H1 (cell line): ENCODE results near the gene TNS4. TPM values are rescaled to one million over a fixed set of nuclear protein-coding genes. Genes with fewer than 3 reads are reported as not detected.

Experiments
- CTCF ChIA-PET: fragments of 300-600 bp; sonication (Branson Sonifier 250); formaldehyde crosslinking; loops from one replicate; lab custom pipeline; 2021; ENCODE audit not compliant: partially characterized antibody; lab: Charles Lee
- POLR2A ChIA-PET: fragments of 300-600 bp; sonication (Branson Sonifier 250); formaldehyde crosslinking; loops from one replicate; lab custom pipeline; 2021; ENCODE audit warnings: inconsistent platforms; ENCODE audit not compliant: partially characterized antibody; lab: Charles Lee
- DNase-seq, 2 experiments: peaks; one replicate each; pipeline versions ENCODE4 v3.0.0 to v3.0.0-alpha.2; 2010 to 2022; ENCODE audit warnings: low spot score in 2 of 2, low read depth in 1 of 2, mixed read lengths in 1 of 2
- FAIRE-seq: peaks from 2 replicates; lab custom pipeline; 2011; peaks lifted over from hg19 to GRCh38; lab: Jason Lieb, UNC
- H2AFZ ChIP-seq: 2 replicates; pipeline ENCODE4 v1.8.1; 2012; ENCODE audit warnings: low read length, inconsistent platforms
- H2AK5ac ChIP-seq: 2 replicates; pipeline ENCODE4 v1.6.1; 2013; ENCODE audit warnings: low read depth, low read length
- H2BK120ac ChIP-seq: replicated peaks from 2 replicates; pipeline ENCODE3; 2013; ENCODE audit warnings: low read depth, low read length, inconsistent platforms
- H2BK12ac ChIP-seq: 2 replicates; pipeline ENCODE4 v1.6.1; 2013; ENCODE audit warnings: low read depth, low read length
- H2BK15ac ChIP-seq: 2 replicates; pipeline ENCODE4 v1.6.1; 2013; ENCODE audit warnings: low read length
- H2BK20ac ChIP-seq: 2 replicates; pipeline ENCODE4 v1.6.1; 2013; ENCODE audit warnings: low read length
- H2BK5ac ChIP-seq: 2 replicates; pipeline ENCODE4 v1.6.1; 2013; ENCODE audit warnings: low read depth, low read length
- H3K14ac ChIP-seq: 2 replicates; pipeline ENCODE4 v1.6.1; 2013; ENCODE audit warnings: inconsistent platforms; ENCODE audit not compliant: insufficient read length
- H3K18ac ChIP-seq: 2 replicates; pipeline ENCODE4 v1.6.1; 2013; ENCODE audit warnings: low read length; ENCODE audit errors: extremely low read depth
- H3K23ac ChIP-seq: 2 replicates; pipeline ENCODE4 v1.6.1; 2013; ENCODE audit warnings: inconsistent platforms; ENCODE audit not compliant: insufficient read length
- H3K23me2 ChIP-seq: 2 replicates; pipeline ENCODE4 v1.6.1; 2013; ENCODE audit warnings: low read depth, low read length
- H3K27ac ChIP-seq: 2 replicates; pipeline ENCODE4 v1.6.1; 2011; ENCODE audit warnings: low read depth, low read length, inconsistent platforms
- H3K27me3 ChIP-seq, 4 experiments: replicated peaks in 1 of 4; 1 replicate in 1 of 4; 2 replicates in 3 of 4; pipeline versions ENCODE4 v1.6.1 to v1.8.1; 2011 to 2013; ENCODE audit warnings: low read length in 3 of 4, mild to moderate bottlenecking in 3 of 4, inconsistent platforms in 2 of 4, mixed read lengths in 2 of 4, moderate library complexity in 1 of 4; ENCODE audit not compliant: control insufficient read depth in 3 of 4, insufficient read depth in 3 of 4; ENCODE audit errors: extremely low read depth in 1 of 4
- H3K36me3 ChIP-seq, 4 experiments: 2 replicates each; pipeline versions ENCODE4 v1.6.1 to v1.8.1; 2011 to 2013; ENCODE audit warnings: mild to moderate bottlenecking in 4 of 4, low read length in 3 of 4, moderate library complexity in 2 of 4, control low read depth in 1 of 4, inconsistent platforms in 1 of 4; ENCODE audit not compliant: insufficient read depth in 4 of 4, control insufficient read depth in 2 of 4
- H3K4ac ChIP-seq: replicated peaks from 2 replicates; pipeline ENCODE3; 2013; ENCODE audit warnings: low read length, low read depth, mixed read lengths, inconsistent platforms; ENCODE audit not compliant: insufficient read length
- H3K4me1 ChIP-seq, 4 experiments: replicated peaks in 1 of 4; 1 replicate in 1 of 4; 2 replicates in 3 of 4; pipeline versions ENCODE4 v1.6.1 to v1.8.1; 2011 to 2013; ENCODE audit warnings: low read length in 3 of 4, inconsistent platforms in 2 of 4, mixed read lengths in 1 of 4; ENCODE audit not compliant: insufficient read depth in 4 of 4, control insufficient read depth in 3 of 4
- H3K4me2 ChIP-seq, 2 experiments: 2 replicates each; pipeline versions ENCODE4 v1.6.1 to v1.8.1; 2011 to 2013; ENCODE audit warnings: low read depth in 2 of 2, low read length in 2 of 2, control low read depth in 1 of 2, inconsistent platforms in 1 of 2, mild to moderate bottlenecking in 1 of 2; ENCODE audit not compliant: insufficient read depth in 1 of 2
- H3K4me3 ChIP-seq, 4 experiments: fragments of 200-600, 300-600 bp in 1 of 4; sonication (generic), shearing (Covaris generic), sonication (Bioruptor Twin) in 1 of 4; 2 replicates each; pipeline versions ENCODE4 v1.5.1 to v1.8.1; 2011 to 2016; ENCODE audit warnings: low read length in 4 of 4, low read depth in 3 of 4, control low read depth in 2 of 4, inconsistent platforms in 2 of 4, mild to moderate bottlenecking in 2 of 4, mixed read lengths in 1 of 4, moderate library complexity in 1 of 4; ENCODE audit not compliant: insufficient read depth in 2 of 4; ENCODE audit errors: extremely low read depth in 1 of 4
- H3K56ac ChIP-seq: replicated peaks from 2 replicates; pipeline ENCODE3; 2013; ENCODE audit warnings: low read depth, mild to moderate bottlenecking, mixed read lengths, low read length, inconsistent platforms; ENCODE audit not compliant: insufficient read length
- H3K79me1 ChIP-seq: 2 replicates; pipeline ENCODE4 v1.6.1; 2013; ENCODE audit warnings: low read depth, low read length, control low read depth
- H3K79me2 ChIP-seq, 2 experiments: 2 replicates each; pipeline versions ENCODE4 v1.6.1 to v1.8.1; 2012 to 2013; ENCODE audit warnings: low read length in 2 of 2, mild to moderate bottlenecking in 2 of 2, inconsistent platforms in 1 of 2; ENCODE audit not compliant: insufficient read depth in 2 of 2, control insufficient read depth in 1 of 2
- H3K9ac ChIP-seq, 4 experiments: replicated peaks in 1 of 4; 1 replicate in 1 of 4; 2 replicates in 3 of 4; pipeline versions ENCODE4 v1.6.1 to v1.8.1; 2011 to 2013; ENCODE audit warnings: low read depth in 3 of 4, low read length in 3 of 4, control low read depth in 2 of 4, mild to moderate bottlenecking in 2 of 4, moderate library complexity in 2 of 4, inconsistent platforms in 1 of 4; ENCODE audit errors: extremely low read depth in 1 of 4
- H3K9me3 ChIP-seq, 2 experiments: 2 replicates each; pipeline versions ENCODE4 v1.6.1 to v1.8.1; 2012 to 2013; ENCODE audit warnings: mild to moderate bottlenecking in 2 of 2, moderate library complexity in 2 of 2, control low read depth in 1 of 2, inconsistent platforms in 1 of 2, low read depth in 1 of 2, low read length in 1 of 2, mixed read lengths in 1 of 2; ENCODE audit not compliant: insufficient read depth in 2 of 2
- H4K20me1 ChIP-seq, 2 experiments: replicated peaks in 1 of 2; 2 replicates each; pipeline versions ENCODE3 to v1.8.1; 2011 to 2013; ENCODE audit warnings: inconsistent platforms in 2 of 2, low read length in 2 of 2, mild to moderate bottlenecking in 1 of 2; ENCODE audit not compliant: insufficient read depth in 2 of 2, control insufficient read depth in 1 of 2
- H4K5ac ChIP-seq: 2 replicates; pipeline ENCODE4 v1.6.1; 2013; ENCODE audit warnings: low read length, low read depth, mixed read lengths, inconsistent platforms; ENCODE audit not compliant: insufficient read length
- H4K8ac ChIP-seq: 2 replicates; pipeline ENCODE4 v1.8.0; 2013; ENCODE audit warnings: mild to moderate bottlenecking, moderate library complexity, low read length, inconsistent platforms; ENCODE audit not compliant: insufficient read depth; ENCODE audit errors: extremely low read depth
- H4K91ac ChIP-seq: replicated peaks from 2 replicates; pipeline ENCODE3; 2013; ENCODE audit warnings: low read length, mixed read lengths, inconsistent platforms; ENCODE audit not compliant: insufficient read length
- BACH1 ChIP-seq: IDR thresholded peaks from 2 replicates; pipeline ENCODE4 v1.6.1; 2012; ENCODE audit warnings: low read length, improper control_type of control experiment
- CEBPB ChIP-seq: IDR thresholded peaks from 2 replicates; pipeline ENCODE4 v1.6.1; 2012; ENCODE audit warnings: low read depth, low read length
- SAP30 ChIP-seq: fragments of 300-600 bp; sonication (generic); IDR thresholded peaks from 2 replicates; pipeline ENCODE4 v1.7.1; 2012; ENCODE audit warnings: low read length, moderate library complexity, mild to moderate bottlenecking, inconsistent platforms; ENCODE audit not compliant: insufficient read depth, insufficient replicate concordance
- SP2 ChIP-seq: IDR thresholded peaks from 2 replicates; pipeline ENCODE4 v1.6.1; 2012; ENCODE audit warnings: mild to moderate bottlenecking, low read length, inconsistent platforms
- SRF ChIP-seq: IDR thresholded peaks from 2 replicates; pipeline ENCODE4 v1.6.1; 2011; ENCODE audit warnings: mild to moderate bottlenecking, low read depth, low read length, moderate library complexity
- TAF7 ChIP-seq: optimal IDR thresholded peaks from 2 replicates; pipeline ENCODE3; 2011; ENCODE audit warnings: low read depth, mild to moderate bottlenecking, inconsistent platforms, low read length, moderate library complexity, borderline replicate concordance
- TBP ChIP-seq: IDR thresholded peaks from 2 replicates; pipeline ENCODE4 v1.6.1; 2011; ENCODE audit warnings: low read depth, low read length, improper control_type of control experiment
- YY1 ChIP-seq: IDR thresholded peaks from 2 replicates; pipeline ENCODE4 v1.6.1; 2011; ENCODE audit warnings: low read depth, mild to moderate bottlenecking, low read length
- WGBS, 2 experiments: shearing (Covaris generic) in 1 of 2; methylation state at CpG; one replicate each; pipeline versions ENCODE4 v1.1.6 to v1.1.7; 2013 to 2015; ENCODE audit warnings: low lambda C conversion rate in 2 of 2, mixed read lengths in 2 of 2, inconsistent platforms in 1 of 2, low coverage in 1 of 2, missing lambda C conversion rate in 1 of 2; ENCODE audit not compliant: insufficient replicate concordance in 2 of 2, insufficient coverage in 1 of 2, insufficient read length in 1 of 2; ENCODE audit errors: extremely low coverage in 1 of 2, missing lambda C conversion rate in 1 of 2; 5-methylcytosine and 5-hydroxymethylcytosine counted together
- polyA plus RNA-seq, 7 experiments: library from polyadenylated mRNA; depleted of rRNA in 3 of 7; stranded (reverse) in 5 of 7; unstranded in 2 of 7; fragments of >200 nt in 5 of 7; fragments of 200-250 nt in 2 of 7; gene quantifications; 1 replicate in 5 of 7; 2 replicates in 1 of 7; 4 replicates in 1 of 7; pipeline versions ENCODE4 v1.2.1 to v1.2.3, GENCODE V29; 2011 to 2013; ENCODE audit warnings: missing spikeins in 2 of 7, mixed read lengths in 2 of 7
- total RNA-seq: library from RNA; stranded (reverse); fragmentation: NEBNext Ultra II Directional; extraction: Animal tissue kit (Norgen Biotek cat#: 25700); gene quantifications from 2 replicates; pipeline ENCODE4 v1.2.1, GENCODE V29; 2021

The TNS4 gene
- total and polyA plus RNA-seq, 2 of the 8 experiments (the other 6 are each of a cell fraction or from before 2014, with no cell fraction given) = 0.20 to 0.21 TPM

DNA sequence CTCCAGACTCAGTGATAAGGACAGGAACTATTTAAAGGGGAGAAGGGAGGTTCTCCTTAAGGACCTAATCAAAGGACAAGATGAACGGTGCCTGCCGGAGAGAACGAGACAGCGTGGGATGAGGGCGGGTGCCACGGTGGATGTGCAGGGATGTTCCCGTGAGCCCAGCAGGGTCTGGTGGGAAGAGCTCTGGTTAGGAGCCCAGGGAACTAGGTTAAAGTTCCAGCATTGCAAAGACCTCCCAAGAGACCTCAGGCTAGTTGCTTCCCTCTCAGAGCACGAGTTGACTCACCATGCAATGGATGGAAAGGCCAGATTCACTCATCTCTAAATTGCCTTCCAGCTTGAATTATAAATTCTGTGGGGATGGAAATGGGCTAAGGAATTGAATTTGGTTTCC is 49.2 kb upstream of the TNS4 start:
- Histone ChIP-seq H3K9ac (no peak overlapping the region), H3K4me1 (peaks cover 0 to 7% (median 1%) of the 10 kb centered on the region in 4 experiments; a peak in 2 of 7 replicates), H2BK5ac (no peak overlapping the region), H3K23ac (no peak overlapping the region), H3K36me3 (no peaks in the 10 kb centered on the region), H3K9me3 (no peaks in the 10 kb centered on the region), H3K79me1 (no peaks in the 10 kb centered on the region), H2BK12ac (no peak overlapping the region), H3K18ac (no peak overlapping the region), H2BK15ac (no peak overlapping the region), H4K20me1 (no peaks in the 10 kb centered on the region), H4K8ac (no peak overlapping the region), H3K27me3 (no peaks in the 10 kb centered on the region; a peak in 1 of 7 replicates), H3K23me2 (no peaks in the 10 kb centered on the region; the same call in 1 of the 2 replicates), H3K14ac (no peak overlapping the region), H3K4ac (no peak overlapping the region), H2BK120ac (no peak overlapping the region), H3K4me3 (no peak overlapping the region), H4K5ac (no peak overlapping the region), H3K27ac (no peak overlapping the region), H3K4me2 (no peak overlapping the region), H3K79me2 (no peaks in the 10 kb centered on the region), H2BK20ac (no peak overlapping the region), H3K56ac (no peak overlapping the region), H2AFZ (no peak overlapping the region), H4K91ac (no peak overlapping the region), H2AK5ac (no peak overlapping the region)
- ChIA-PET CTCF (interaction anchor here (1.0 to 9.1 kb wide), 5 partner anchors 8 to 56 kb away, joined by 3 to 80 read pairs (median 35); no protein-coding TSS in a partner anchor), POLR2A (no interaction called here)
- DNase-seq = no peak
- no peak for TF ChIP-seq CEBPB
- no peak for TF ChIP-seq TAF7
- TF ChIP-seq BACH1 = no peak
- TF ChIP-seq SAP30 = no peak
- TF ChIP-seq SRF = no peak
- TF ChIP-seq YY1 = no peak
- TF ChIP-seq SP2 = no peak
- TF ChIP-seq TBP = no peak
- FAIRE-seq = no peak
- 87% methylated on average over 8 of the region's 8 CpGs; no CpG with 5 or more reads in 1 of the 2 experiments for WGBS, 2 experiments
